GM21737 (cell line): Measurements from ENCODE around the gene PTPRD.
A peak's percentile ranks its signal among the peaks of the same experiment; 100 is the strongest.

ENCODE experiments used
- ATAC-seq: cut with Tn5 transposase; IDR thresholded peaks from one replicate; pipeline ENCODE4 v1.9.1; 2021; ENCODE audit warnings: mild to moderate bottlenecking, moderate library complexity; ENCODE audit not compliant: unreplicated experiment

The PTPRD gene

DNA sequence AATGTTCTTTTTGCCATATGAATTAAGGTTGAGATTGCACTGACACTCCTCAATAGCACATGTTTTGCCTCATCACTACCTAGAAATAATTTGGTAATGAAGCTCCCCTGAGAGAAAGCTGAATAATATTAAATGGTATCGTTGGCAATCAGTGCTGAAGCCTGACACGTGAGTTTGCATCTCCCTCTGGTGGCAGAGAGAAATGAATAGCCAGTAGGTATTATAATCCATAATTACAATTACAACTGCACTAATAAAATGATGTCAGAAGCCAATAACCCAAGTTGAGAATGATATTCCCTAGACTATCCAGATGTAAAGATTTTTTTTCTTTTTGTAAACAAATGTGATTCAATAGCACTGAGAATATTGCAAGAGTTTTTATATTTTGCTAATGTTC is 700.3 kb downstream of the PTPRD start:
- ATAC-seq: no peak

DNA sequence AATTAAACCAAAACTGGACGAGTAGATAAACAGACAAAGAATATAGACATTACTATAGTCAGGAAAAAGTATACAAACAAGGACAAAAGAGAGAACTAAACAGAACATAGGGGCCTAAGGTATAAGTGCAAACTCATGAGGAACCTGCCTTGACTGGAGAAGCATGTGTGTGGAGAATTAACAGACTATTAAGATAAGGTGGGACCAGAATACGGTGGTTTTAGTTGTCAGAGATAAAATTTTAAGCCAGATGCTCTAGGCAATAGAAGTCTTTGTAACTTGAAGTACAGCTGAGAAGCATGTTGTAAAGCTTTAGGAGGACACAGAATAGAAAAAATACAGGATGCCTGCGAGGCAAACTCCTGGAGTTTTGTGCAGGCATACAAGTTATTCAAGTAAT is 707.1 kb downstream of the PTPRD start:
- ATAC-seq: no peak

DNA sequence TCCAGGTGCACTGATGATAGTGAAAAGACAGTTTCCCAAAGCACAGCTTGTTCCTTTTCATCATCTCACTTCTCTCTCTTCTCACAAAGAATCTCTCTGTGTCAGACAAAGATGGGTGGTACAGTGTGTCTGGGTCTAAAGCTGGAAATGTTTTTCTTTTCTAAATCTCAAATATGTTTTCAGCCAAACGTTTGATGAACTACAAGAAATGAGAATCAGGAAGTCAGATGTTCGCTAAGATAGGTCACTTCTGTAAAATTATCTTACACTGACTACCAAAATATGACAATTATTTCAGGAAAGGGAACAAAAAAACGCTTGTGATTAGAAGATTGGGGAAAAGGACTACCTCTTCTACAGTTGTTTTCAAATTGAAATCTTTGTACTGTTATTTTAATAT is 708.8 kb downstream of the PTPRD start:
- ATAC-seq: no peak

DNA sequence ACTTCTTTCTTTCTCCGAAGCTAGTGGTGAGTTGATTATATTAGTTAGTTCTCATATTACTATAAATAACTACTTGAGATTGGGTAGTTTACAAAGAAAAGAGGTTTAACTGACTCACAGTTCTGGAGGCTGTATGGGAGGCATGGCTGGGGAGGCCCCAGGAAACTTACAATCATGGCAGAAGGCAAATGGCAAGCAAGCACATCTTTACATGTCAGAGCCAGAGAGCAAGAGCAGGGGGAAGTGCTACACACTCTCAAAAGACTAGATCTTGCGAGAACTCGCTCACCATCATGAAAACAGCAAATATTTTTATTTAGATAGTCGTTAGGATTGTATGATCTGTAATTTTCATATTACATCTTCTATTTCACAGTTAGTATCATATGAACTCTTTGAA is 711.2 kb downstream of the PTPRD start:
- ATAC-seq: no peak

DNA sequence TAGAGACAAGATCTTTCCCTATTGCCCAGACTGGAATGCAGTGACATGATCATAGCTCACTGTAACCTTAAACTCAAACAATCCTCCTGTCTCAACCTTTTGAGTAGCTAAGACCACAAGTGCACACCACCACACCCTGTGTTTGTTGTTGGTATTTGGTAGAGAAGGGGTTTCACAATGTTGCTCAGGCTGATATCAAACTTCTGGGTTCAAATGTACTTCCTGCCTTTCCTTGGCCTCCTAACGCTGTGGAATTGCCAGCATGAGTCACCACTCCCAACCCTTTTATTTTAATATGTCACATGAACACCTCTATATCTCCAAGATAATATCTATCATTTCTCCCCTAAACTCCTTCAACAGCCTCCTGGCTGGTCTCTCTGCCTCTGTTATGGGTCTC is 719.0 kb downstream of the PTPRD start:
- ATAC-seq: no peak

DNA sequence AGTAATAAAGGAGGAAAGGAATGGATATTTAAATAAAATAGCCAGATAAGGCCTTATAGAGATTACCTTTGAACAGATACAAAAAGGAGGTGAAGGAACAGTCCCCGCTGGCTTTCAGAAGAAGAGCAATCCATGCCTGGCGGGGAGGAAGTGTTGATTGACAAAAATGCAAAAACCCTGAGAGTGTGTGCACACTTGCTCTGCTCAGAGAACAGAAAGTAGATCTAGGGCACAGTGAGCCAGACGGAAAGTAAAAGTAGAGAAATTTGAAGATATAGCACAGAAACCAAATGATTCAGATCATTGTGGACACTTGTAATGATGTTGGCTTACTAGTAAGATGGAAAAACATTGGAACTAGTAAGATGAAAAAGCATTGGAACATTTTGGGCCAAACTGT is 720.6 kb downstream of the PTPRD start:
- ATAC-seq: no peak

DNA sequence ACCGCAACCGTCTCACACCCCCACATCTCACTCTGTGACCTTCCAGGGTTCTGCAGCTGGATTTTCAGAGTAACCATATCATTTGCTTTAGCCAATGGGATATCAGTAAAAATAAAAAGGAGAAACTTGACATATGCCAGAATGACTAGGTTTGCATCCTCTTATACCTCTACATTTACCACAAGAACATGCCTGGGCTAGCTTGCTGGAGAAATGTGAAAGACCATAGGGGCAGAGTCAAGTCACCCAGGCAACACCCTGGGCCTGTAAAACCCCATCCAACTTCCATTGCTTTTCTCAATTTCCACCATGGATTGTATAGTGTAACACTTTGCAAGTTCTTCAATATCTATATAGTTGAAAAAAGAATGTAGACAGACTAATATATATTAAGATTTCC is 731.1 kb downstream of the PTPRD start:
- no peak for ATAC-seq

DNA sequence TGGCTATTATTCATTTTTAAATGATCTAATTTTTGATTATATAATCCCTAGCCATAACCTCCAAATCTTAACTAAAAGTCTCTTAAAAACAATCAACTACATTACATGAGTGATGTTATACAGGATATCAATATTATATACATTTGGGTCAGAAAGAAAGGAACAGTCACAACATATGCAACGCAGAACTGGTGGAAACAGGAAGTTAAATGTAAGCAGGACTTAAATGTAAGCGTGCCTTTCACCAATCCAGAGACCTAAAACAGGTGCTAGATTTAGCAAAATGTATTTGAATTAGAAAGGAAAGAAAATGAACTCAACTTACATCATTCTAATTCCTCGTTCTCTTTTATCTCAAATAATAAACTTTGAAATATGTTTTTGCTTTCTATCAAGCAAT is 738.5 kb downstream of the PTPRD start:
- no peak for ATAC-seq

DNA sequence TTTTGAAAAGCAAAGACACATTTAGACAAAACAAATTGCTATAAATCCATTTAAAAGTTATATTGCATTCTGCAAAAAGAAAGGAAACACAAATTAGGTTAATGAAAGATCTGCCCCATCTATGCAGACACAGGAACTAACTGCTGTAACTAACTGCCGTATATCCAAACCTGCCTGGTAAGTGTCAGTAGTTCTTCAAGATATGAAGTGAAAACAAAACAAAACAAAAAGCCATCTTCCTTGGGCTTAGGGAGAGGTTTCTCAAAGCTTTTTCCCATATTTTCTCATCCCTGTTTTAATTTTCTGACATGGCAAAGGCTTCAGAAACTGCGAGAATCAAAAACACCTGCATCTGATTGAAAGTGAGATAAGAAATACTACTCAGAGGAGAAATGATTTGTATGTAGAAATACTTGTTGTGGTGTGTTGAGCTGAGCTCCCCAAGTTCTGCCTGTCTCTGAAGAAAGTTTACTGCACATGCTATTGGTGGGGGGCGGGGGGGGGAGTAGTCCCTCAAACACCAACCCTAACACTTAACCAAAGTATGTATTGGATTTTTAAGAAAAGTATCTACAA is 750.5 kb downstream of the PTPRD start:
- no peak for ATAC-seq

DNA sequence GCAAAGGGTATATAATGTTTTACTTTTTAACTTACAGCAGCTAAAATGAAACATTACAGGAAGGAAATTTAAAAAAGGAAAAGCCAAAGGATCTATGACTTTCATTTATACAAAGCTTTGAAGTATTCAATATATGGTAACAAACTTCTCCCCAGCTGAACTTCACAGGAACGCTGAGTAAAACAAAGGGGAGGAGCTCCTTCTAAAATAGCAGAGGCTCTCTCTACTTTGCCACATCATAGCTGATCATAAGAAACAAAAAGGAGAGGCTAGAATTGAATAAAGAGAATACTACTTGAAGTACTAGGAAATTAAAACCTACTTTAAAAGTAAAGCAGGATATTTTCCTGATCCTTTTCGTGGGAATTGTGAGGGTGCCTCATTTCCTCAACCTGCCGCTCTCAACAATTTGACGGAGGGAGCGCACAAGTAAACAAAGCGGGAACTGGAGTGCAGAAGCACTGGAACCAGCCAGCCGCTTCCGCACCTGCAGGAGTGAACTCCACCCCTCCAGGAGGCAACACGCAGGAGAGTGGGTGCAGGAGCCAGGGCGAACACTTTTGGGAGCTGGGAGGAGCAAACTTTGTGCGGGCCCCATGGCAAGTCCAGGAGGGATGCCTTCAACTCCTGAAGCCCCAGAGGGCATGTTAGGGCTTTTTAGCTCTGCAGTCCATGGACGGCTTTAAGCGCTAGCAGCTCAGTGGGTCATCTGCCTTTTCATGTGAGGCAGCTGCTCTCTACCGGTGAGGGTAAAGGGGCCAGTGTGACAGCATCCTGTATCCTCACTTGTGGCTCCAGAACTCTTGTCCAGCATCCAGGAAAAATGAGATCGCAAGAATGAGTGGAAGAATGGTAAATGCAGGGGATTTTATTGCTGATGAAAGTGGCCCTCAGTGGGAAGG is 757.4 kb downstream of the PTPRD start:
- ATAC-seq: no peak

DNA sequence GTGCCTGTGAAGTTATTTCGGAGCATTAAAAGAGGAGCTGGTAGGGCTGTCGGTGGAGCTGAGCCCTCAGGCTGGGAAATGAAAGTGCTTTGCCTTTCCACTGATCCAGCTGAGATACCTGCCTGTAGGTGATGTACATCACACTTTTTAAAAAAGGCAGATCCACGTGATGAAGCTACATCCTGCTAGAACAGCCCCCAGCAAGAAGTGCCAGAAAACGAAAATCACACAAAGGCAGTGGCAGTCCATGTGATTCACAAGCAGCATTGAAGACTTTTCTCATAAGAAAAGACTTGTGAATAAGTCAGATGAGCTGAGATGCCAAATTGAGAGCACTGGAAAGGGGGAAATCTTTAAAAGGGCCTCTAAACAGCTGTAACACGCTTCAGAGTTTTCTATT is 765.1 kb downstream of the PTPRD start:
- ATAC-seq: no peak

DNA sequence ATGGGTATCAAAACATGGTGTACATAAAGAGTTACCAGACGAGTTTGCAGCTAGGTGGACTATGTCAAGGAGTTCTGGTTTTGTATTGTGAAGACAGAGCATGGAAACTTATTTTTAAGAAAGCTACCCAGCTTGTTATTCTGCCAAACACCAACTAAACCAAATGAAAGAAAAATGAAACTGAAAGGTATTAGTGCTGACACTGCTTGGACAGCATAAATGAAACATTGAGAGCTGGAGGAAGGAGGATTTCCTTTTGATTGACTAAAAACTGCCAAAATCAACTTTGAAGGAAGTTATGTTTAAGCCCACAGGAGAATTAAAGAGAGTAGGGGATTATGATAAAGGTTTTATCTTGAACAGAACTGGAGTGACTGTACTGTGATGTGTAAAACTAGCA is 766.2 kb downstream of the PTPRD start:
- peak; percentile 88 for ATAC-seq

DNA sequence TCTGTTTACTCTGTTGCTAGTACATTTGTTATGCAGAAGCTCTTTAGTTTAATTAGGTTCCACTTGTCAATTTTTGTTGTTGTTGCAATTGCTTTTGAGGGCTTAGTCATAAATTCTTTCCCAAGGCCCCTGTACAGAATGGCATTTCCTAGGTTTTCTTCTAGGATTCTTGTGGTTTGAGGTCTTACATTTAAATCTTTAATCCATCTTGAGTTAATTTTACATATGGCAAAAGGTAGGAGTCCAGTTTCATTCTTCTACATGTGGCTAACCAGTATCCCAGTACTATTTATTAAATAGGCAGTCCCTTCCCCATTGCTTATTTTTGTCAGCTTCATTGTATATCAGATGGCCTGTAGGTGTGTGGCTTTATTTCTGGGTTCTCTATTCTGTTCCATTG is 792.4 kb downstream of the PTPRD start:
- no peak for ATAC-seq

DNA sequence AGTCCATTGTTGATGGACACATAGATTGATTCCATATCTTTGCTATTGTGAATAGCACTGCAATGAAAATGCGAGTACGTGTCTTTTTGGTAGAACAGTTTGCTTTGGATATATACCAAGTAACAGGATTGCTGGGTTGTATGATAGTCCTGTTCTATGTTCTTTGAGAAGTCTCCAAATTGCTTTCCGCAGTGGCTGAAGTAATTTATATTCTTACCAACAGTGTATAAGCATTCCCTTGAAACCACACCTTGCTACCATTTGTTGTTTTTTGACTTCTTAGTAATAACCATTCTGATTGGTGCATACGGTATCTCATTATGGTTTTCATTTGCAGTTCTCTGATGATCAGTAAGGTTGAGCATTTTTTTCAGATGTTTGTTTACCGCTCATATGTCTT is 792.9 kb downstream of the PTPRD start:
- no peak for ATAC-seq

DNA sequence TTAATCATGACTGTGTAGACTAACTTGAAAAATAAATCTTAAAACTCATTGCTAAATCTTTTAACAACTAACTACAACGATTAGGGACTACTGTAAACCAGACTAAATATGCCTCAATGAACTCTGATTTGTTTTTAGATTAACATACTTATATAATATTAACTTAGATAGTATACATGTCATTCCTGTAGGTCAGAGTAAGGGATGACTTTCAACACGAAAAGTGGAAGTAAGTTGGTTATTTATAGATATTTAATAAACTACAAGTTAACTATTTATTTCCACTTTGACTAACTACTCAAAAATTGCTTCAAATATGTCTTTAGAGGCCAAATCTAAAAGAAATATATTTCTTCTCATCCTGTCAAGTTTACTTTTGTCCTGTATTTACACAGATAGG is 795.6 kb downstream of the PTPRD start:
- no peak for ATAC-seq

DNA sequence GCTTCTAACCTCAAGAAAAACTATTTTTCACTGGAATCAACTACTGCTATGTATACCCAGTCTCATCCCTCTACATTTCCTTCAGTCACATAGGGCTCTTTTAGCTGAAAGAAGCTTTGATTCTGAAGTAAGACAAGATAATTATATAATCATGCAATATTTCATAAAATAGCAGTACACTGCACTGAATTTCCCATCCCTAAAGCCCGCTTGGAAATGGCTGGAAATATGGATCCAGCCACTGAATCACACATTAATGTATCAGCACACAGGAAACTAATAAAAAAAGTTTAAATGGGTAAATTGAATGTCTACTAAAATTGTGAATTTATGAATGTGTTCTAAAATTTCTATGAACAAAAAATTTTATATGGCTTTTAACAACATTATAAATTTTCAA is 808.7 kb downstream of the PTPRD start:
- no peak for ATAC-seq

DNA sequence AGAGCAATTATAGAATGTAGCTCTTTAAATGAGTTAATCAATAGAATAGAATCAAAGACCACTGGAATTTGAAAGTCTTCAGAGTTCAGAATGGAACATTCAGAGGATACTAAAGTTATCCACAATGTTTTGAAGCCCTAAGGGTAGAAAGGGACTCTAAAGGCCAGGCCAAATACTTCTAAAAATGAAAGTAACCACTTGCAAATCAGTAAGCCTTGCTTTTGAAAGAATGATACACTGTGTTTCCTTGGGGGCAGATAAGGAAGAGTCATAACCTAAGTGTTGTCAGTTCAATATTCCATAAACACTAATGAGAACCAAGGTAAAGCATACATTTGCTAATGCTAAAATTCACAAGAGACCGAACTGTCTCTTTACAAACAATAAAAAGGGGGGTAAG is 813.5 kb downstream of the PTPRD start:
- ATAC-seq: no peak

DNA sequence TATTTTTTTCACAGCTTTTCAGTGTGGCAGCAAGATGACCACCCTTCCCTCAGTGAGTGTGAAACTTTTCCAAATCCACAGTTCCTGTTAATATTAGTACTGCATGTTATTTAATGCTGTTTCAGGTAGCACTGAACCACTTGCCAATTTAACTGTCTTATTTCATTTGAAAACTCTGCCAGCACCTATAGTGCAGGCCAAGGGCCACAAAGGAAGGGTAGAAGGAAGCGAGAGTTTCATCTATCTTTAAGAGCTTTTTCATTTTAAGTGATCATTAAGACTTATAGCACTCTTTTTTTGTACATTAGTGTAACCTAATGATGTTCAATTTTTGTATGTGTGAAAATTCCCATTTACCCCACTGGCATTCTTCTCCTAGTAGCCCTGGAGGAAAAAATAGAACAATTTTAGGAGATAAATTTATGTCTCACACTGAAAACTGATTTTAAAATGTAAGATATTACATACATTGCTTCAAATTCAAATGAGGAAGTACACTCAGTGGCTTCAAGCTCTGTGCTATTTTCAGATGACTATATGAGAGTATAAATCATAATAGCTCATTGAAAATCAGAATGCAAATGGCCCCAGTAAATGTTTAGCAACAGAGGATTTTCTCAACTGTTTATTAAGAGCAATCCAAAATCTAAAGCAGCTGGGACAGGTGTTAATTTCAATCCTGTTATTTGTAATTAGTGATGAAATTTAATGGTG is 820.5 kb downstream of the PTPRD start:
- peak; percentile 73 for ATAC-seq

DNA sequence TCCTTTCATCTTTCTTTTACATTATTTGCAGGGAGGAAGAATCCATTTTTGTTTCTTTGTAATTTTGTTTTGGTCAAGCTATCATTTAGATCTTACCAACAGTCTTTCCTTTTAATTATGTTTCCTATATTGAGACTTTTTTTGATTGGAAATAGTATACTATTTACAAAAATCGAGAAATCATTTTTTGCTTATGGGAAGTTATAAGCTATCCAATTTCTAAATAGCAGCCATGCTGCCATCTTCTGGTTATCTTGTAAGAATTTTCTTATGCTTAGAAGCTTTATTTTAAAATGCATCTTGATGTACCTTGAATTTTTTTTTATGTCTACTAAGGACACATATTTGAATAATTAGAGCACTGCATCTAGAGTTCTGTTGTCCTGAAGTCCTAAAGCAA is 821.2 kb downstream of the PTPRD start:
- no peak for ATAC-seq

DNA sequence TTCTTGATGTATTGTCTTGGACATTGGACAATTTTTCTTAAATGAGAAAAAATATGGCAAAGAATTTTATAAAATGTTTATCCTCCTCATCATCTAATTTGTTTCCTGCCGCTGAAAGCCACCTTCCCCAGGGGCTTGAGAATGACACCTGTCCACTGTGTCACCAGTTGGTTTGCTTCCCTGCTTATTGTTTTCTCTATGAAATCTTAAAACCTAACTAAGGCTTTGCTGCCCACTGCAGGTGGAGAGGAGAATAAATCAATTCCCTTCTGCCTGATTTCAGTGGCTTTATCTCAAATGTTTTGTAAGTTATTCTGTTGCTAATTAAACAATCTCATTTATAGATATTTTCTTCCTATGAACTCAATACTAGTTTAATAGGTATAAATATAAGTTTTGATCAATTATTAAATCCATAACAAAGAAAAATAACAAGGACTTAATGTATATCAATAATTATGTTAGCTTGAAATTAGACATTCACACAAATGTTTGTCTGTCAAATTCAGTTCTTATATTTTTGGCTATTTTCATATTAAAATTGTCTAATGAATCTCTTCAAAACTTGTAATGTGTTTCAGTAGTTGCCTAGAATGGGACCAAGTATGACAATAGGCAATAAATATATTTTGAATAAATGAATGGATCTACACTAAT is 822.5 kb downstream of the PTPRD start:
- ATAC-seq: no peak

DNA sequence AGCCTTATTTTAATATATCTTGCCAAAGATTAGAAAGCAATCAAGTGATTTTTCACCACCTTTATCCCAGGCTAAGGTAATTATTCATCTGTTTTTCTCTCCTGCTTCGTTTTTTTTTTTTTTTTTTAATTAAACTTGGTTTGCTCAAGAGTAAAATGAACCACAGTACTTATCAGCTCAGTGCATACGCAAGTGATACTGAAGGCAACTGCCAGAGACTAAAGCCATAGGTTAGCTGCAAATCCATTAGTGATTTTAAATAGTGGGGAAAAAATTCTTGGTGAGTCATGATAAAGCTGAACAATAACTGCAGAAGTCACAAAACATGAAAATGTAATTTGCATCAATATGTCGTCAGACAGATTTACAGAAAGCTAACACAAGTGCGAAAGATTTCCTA is 829.1 kb downstream of the PTPRD start:
- ATAC-seq: no peak

DNA sequence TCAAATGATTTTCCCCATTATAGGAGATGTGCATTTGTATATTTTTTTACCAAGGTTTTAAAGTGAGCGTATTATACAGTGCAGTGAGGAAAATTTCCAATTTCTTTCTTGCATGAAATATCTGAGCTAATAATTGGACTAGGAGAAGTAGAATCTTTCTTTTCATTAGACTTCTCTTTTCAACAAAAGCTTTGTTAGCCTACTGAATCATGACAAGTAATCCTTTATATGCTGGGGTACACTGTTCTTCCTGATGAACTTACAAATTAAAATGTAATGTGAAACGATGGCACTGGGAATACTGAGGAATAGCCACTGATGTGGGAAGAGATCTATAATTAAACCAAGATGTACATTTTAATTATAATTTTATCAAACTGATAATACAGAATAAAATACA is 829.6 kb downstream of the PTPRD start:
- ATAC-seq: no peak
